Kidney epithelial cell (primary cell): ENCODE measurements around the gene IER3. TPM values are rescaled to one million over a fixed set of nuclear protein-coding genes. Genes with fewer than 3 reads are reported as not detected.
A peak's percentile ranks its signal among the peaks of the same experiment; 100 is the strongest.

ENCODE experiments used
- DNase-seq: peaks from one replicate; pipeline ENCODE4 v3.0.0-alpha.2; 2010; ENCODE audit warnings: low read depth
- H3K27me3 ChIP-seq: 2 replicates; pipeline ENCODE4 v1.6.0; 2011; ENCODE audit warnings: low read length; ENCODE audit not compliant: control insufficient read depth, insufficient read depth
- H3K36me3 ChIP-seq: 2 replicates; pipeline ENCODE4 v1.5.1; 2011; ENCODE audit warnings: low read length; ENCODE audit not compliant: control insufficient read depth, insufficient read depth
- H3K4me3 ChIP-seq: 2 replicates; pipeline ENCODE4 v1.5.1; 2011; ENCODE audit warnings: low read depth, mild to moderate bottlenecking, control low read depth, low read length
- total RNA-seq: library from RNA; depleted of rRNA; stranded (reverse); fragments of >200 nt; gene quantifications from 2 replicates; pipeline ENCODE4 v1.2.3, GENCODE V29; 2015
- TF ChIP-seq, protein P1 (sequence below): IDR thresholded peaks from 2 replicates; pipeline ENCODE4 v1.5.1; 2011; ENCODE audit warnings: mild to moderate bottlenecking, moderate library complexity, low read length, control low read depth, inconsistent platforms; ENCODE audit not compliant: insufficient read depth, poor library complexity, severe bottlenecking

The IER3 gene
- total RNA-seq, 1 donor from 2014 or later, result 229 TPM

DNA sequence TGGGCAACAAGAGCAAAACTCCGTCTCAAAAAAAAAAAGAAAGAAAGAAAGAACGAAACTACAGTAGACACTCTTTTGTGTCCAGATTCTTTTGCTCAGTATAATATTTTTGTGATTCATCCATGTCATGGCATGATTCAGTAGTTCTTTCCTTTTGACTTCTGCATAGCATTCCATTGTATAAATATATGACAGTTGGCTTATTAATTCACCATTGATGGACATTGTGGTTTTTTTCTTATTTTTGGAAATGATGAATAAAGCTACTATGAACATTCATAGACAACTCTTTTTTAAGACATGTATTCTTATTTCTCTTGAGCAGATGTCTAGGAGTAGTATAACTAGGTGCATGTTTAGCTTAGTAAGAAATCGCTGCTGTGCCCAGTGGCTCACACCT, 10.3 kb upstream of the IER3 start:
- no peak for DNase-seq
- H3K27me3 ChIP-seq, result no peaks in the 10 kb centered on the region
- TF ChIP-seq, protein P1, sequence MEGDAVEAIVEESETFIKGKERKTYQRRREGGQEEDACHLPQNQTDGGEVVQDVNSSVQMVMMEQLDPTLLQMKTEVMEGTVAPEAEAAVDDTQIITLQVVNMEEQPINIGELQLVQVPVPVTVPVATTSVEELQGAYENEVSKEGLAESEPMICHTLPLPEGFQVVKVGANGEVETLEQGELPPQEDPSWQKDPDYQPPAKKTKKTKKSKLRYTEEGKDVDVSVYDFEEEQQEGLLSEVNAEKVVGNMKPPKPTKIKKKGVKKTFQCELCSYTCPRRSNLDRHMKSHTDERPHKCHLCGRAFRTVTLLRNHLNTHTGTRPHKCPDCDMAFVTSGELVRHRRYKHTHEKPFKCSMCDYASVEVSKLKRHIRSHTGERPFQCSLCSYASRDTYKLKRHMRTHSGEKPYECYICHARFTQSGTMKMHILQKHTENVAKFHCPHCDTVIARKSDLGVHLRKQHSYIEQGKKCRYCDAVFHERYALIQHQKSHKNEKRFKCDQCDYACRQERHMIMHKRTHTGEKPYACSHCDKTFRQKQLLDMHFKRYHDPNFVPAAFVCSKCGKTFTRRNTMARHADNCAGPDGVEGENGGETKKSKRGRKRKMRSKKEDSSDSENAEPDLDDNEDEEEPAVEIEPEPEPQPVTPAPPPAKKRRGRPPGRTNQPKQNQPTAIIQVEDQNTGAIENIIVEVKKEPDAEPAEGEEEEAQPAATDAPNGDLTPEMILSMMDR, result no peak
- H3K36me3 ChIP-seq, result no peaks in the 10 kb centered on the region
- no peak overlapping the region for H3K4me3 ChIP-seq

DNA sequence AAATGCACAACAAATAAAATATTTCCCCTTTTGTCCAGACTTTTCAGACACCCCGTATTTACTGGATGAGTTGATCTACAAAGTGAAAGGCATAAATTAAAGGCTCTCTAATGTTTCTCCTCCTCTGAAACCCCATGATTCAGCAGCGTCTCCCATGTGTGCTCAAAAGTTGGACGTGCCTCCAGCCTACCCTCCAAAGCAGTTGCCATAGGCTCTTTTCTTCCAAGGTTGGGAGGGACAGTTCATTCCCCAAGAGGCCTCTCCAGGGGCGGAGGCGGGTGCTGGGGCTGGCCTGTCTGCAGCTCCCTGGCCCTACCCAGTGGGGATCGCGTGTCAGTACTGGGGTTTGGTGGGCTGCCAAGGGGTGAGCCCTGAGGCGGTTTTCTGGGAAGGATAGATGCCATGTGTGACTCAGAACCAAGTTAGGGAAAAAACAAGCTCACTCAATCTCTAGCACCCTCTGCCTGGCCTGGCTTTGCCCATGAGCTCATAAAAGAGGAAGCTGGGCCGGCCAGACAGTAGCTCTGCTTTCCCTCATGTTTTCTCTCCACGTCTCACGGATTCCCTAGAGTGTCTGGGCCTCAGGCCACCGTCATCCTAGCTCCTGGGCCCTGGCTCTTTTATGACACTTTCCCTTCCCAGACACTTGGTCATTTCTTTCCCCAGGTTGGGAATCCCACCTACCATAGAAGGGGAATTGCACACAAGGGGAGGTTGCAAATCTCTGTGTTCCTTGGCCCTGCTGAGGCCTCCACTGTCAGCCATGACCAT, 8.0 kb upstream of the IER3 start:
- TF ChIP-seq, protein P1, result peak; percentile 28
- Histone ChIP-seq H3K27me3 (no peaks in the 10 kb centered on the region), H3K4me3 (no peak overlapping the region), H3K36me3 (no peaks in the 10 kb centered on the region)
- DNase-seq, result peak; percentile 97

- H3K27me3 ChIP-seq, result no peaks in the 10 kb centered on the region
- no peak overlapping the region for H3K4me3 ChIP-seq
- TF ChIP-seq, protein P1, result no peak
- H3K36me3 ChIP-seq, result no peaks in the 10 kb centered on the region
- no peak for DNase-seq
These were observed 6.0 kb upstream of the IER3 start for GRCh38 chr6:30750379-30750668.

GRCh38 chr6:30749554-30750378, 5.4 kb upstream of the IER3 start:
- Histone ChIP-seq H3K36me3 (no peaks in the 10 kb centered on the region), H3K27me3 (no peaks in the 10 kb centered on the region), H3K4me3 (no peak overlapping the region)
- TF ChIP-seq, protein P1, result no peak
- DNase-seq, result no peak

DNA sequence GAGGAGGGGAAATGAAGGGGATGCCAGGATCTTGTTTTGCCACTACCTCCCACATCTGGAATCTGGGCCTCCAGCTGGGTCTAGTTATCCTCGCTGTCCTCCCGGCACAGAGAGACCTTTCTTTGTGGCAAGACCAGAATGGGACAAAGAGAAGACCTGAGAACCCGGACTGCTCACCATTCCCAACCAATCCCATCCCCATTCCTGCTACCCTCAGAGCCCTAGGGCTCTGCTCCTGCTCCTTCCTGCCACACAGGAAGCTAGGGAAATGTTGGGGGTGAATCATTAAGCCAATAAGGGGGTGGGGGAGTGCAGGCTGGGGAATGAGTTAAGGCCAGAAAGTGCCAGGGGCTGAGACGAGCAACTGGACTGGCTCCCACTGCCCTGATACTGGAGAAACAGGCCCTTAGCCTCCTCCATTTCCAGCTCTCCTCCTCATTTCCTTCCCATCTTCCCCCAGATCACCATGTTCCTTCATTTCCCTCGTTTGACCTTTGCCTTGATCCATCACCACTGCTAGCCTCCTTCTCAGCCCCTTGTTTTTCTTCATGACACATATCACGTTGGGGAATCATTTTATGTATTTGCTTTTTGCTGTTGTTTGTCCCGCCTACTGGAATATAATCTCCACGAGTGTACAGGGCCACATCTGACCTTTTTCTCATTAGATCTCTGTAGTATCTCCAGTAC, 4.6 kb upstream of the IER3 start:
- DNase-seq, result no peak
- H3K36me3 ChIP-seq, result no peaks in the 10 kb centered on the region
- no peaks in the 10 kb centered on the region for H3K27me3 ChIP-seq
- H3K4me3 ChIP-seq, result no peak overlapping the region
- TF ChIP-seq, protein P1, result no peak
